HUES6 (cell line): Measurements from ENCODE around the gene FOXP1.

ENCODE experiments used
- H3K27ac ChIP-seq: 2 replicates; pipeline ENCODE4 v1.7.0; 2013; ENCODE audit warnings: low read depth, mild to moderate bottlenecking, low read length, inconsistent platforms
- H3K27me3 ChIP-seq: 2 replicates; pipeline ENCODE4 v1.6.1; 2013; ENCODE audit warnings: low read length; ENCODE audit not compliant: control insufficient read depth, insufficient read depth
- H3K36me3 ChIP-seq: 2 replicates; pipeline ENCODE4 v1.6.1; 2013; ENCODE audit warnings: low read length; ENCODE audit not compliant: control insufficient read depth, insufficient read depth
- H3K4me1 ChIP-seq: 2 replicates; pipeline ENCODE4 v1.6.1; 2013; ENCODE audit warnings: low read length; ENCODE audit not compliant: control insufficient read depth, insufficient read depth
- H3K4me3 ChIP-seq: 2 replicates; pipeline ENCODE4 v1.5.1; 2013; ENCODE audit warnings: low read depth, low read length
- H3K9ac ChIP-seq: one replicate; pipeline ENCODE4 v1.6.1; 2013; ENCODE audit warnings: mild to moderate bottlenecking, low read length
- H3K9me3 ChIP-seq: 2 replicates; pipeline ENCODE4 v1.6.1; 2013; ENCODE audit warnings: low read depth, low read length; ENCODE audit not compliant: control insufficient read depth, insufficient read depth

The FOXP1 gene

GRCh38 chr3:71494212-71494611 lies 89.3 kb downstream of the FOXP1 start:
- peaks cover 47% of the 10 kb centered on the region for H3K4me1 ChIP-seq
- H3K4me3 ChIP-seq, result no peak overlapping the region
- H3K9ac ChIP-seq, result no peak overlapping the region
- H3K36me3 ChIP-seq, result 0 out of 2 replicates have a peak, but pooled peaks cover 7% of the 10 kb centered on the region
- H3K9me3 ChIP-seq, result peaks cover 7% of the 10 kb centered on the region
- H3K27ac ChIP-seq, result no peak overlapping the region
- no peaks in the 10 kb centered on the region for H3K27me3 ChIP-seq

- Histone ChIP-seq H3K9ac (no peak overlapping the region), H3K4me1 (peaks cover 37% of the 10 kb centered on the region), H3K27me3 (no peaks in the 10 kb centered on the region), H3K9me3 (peaks cover 7% of the 10 kb centered on the region), H3K36me3 (0 out of 2 replicates have a peak, but pooled peaks cover 7% of the 10 kb centered on the region), H3K4me3 (no peak overlapping the region), H3K27ac (no peak overlapping the region)
Measured at GRCh38 chr3:71492974-71493771, 90.4 kb downstream of the FOXP1 start.

GRCh38 chr3:71492566-71492965 lies 91.0 kb downstream of the FOXP1 start:
- Histone ChIP-seq H3K36me3 (0 out of 2 replicates have a peak, but pooled peaks cover 7% of the 10 kb centered on the region), H3K9me3 (peaks cover 7% of the 10 kb centered on the region), H3K27me3 (no peaks in the 10 kb centered on the region), H3K4me3 (no peak overlapping the region), H3K4me1 (peaks cover 31% of the 10 kb centered on the region), H3K9ac (no peak overlapping the region), H3K27ac (no peak overlapping the region)

GRCh38 chr3:71491154-71491752 lies 92.3 kb downstream of the FOXP1 start:
- Histone ChIP-seq H3K27ac (no peak overlapping the region), H3K4me3 (no peak overlapping the region), H3K9me3 (peaks cover 7% of the 10 kb centered on the region), H3K4me1 (peaks cover 18% of the 10 kb centered on the region), H3K36me3 (0 out of 2 replicates have a peak, but pooled peaks cover 7% of the 10 kb centered on the region), H3K9ac (no peak overlapping the region), H3K27me3 (no peaks in the 10 kb centered on the region)

- Histone ChIP-seq H3K36me3 (0 out of 2 replicates have a peak, but pooled peaks cover 7% of the 10 kb centered on the region), H3K4me1 (peaks cover 13% of the 10 kb centered on the region), H3K27ac (no peak overlapping the region), H3K27me3 (no peaks in the 10 kb centered on the region), H3K9ac (no peak overlapping the region), H3K4me3 (no peak overlapping the region), H3K9me3 (peaks cover 7% of the 10 kb centered on the region)
Measured at GRCh38 chr3:71490692-71491091, 92.8 kb downstream of the FOXP1 start.

GRCh38 chr3:71489315-71489761 lies 94.2 kb downstream of the FOXP1 start:
- Histone ChIP-seq H3K27ac (no peak overlapping the region), H3K9me3 (peaks cover 7% of the 10 kb centered on the region), H3K36me3 (0 out of 2 replicates have a peak, but pooled peaks cover 7% of the 10 kb centered on the region), H3K27me3 (no peaks in the 10 kb centered on the region), H3K9ac (no peak overlapping the region), H3K4me1 (0 out of 2 replicates have a peak, but pooled peaks cover 3% of the 10 kb centered on the region), H3K4me3 (no peak overlapping the region)

- 0 out of 2 replicates have a peak, but pooled peaks cover 7% of the 10 kb centered on the region for H3K36me3 ChIP-seq
- H3K27me3 ChIP-seq, result no peaks in the 10 kb centered on the region
- H3K27ac ChIP-seq, result no peak overlapping the region
- no peak overlapping the region for H3K4me3 ChIP-seq
- H3K9me3 ChIP-seq, result peaks cover 7% of the 10 kb centered on the region
- H3K9ac ChIP-seq, result no peak overlapping the region
- H3K4me1 ChIP-seq, result 0 out of 2 replicates have a peak, but pooled peaks cover 3% of the 10 kb centered on the region
Measured at GRCh38 chr3:71488882-71489281, 94.6 kb downstream of the FOXP1 start.

GRCh38 chr3:71488391-71488809 lies 95.1 kb downstream of the FOXP1 start:
- no peak overlapping the region for H3K4me3 ChIP-seq
- H3K9me3 ChIP-seq, result peaks cover 7% of the 10 kb centered on the region
- H3K4me1 ChIP-seq, result 0 out of 2 replicates have a peak, but pooled peaks cover 3% of the 10 kb centered on the region
- no peak overlapping the region for H3K27ac ChIP-seq
- no peaks in the 10 kb centered on the region for H3K27me3 ChIP-seq
- 0 out of 2 replicates have a peak, but pooled peaks cover 7% of the 10 kb centered on the region for H3K36me3 ChIP-seq
- no peak overlapping the region for H3K9ac ChIP-seq

- 0 out of 2 replicates have a peak, but pooled peaks cover 3% of the 10 kb centered on the region for H3K4me1 ChIP-seq
- H3K27me3 ChIP-seq, result no peaks in the 10 kb centered on the region
- H3K9me3 ChIP-seq, result peaks cover 7% of the 10 kb centered on the region
- no peak overlapping the region for H3K9ac ChIP-seq
- 0 out of 2 replicates have a peak, but pooled peaks cover 5% of the 10 kb centered on the region for H3K36me3 ChIP-seq
- H3K27ac ChIP-seq, result no peak overlapping the region
- H3K4me3 ChIP-seq, result no peak overlapping the region
Measured at GRCh38 chr3:71487418-71487817, 96.1 kb downstream of the FOXP1 start.

- Histone ChIP-seq H3K4me1 (0 out of 2 replicates have a peak, but pooled peaks cover 3% of the 10 kb centered on the region), H3K36me3 (0 out of 2 replicates have a peak, but pooled peaks cover 4% of the 10 kb centered on the region), H3K27ac (no peak overlapping the region), H3K4me3 (no peak overlapping the region), H3K9ac (no peak overlapping the region), H3K27me3 (no peaks in the 10 kb centered on the region), H3K9me3 (peaks cover 7% of the 10 kb centered on the region)
Measured at GRCh38 chr3:71486831-71487230, 96.7 kb downstream of the FOXP1 start.

- Histone ChIP-seq H3K9ac (no peak overlapping the region), H3K4me1 (0 out of 2 replicates have a peak, but pooled peaks cover 3% of the 10 kb centered on the region), H3K9me3 (peaks cover under 1% of the 10 kb centered on the region; the same call in 1 of the 2 replicates), H3K27ac (no peak overlapping the region), H3K4me3 (no peak overlapping the region), H3K27me3 (no peaks in the 10 kb centered on the region), H3K36me3 (no peaks in the 10 kb centered on the region)
Measured at GRCh38 chr3:71485896-71486295, 97.6 kb downstream of the FOXP1 start.
